Cerebellar nuclear complex (tissue), 1 donor: ENCODE data around the gene RNF31.

Source experiments
- DNase-seq, 2 experiments: peaks; one replicate each; lab custom pipeline; 2025; lab: John Stamatoyannopoulos, UW

The RNF31 gene

DNA sequence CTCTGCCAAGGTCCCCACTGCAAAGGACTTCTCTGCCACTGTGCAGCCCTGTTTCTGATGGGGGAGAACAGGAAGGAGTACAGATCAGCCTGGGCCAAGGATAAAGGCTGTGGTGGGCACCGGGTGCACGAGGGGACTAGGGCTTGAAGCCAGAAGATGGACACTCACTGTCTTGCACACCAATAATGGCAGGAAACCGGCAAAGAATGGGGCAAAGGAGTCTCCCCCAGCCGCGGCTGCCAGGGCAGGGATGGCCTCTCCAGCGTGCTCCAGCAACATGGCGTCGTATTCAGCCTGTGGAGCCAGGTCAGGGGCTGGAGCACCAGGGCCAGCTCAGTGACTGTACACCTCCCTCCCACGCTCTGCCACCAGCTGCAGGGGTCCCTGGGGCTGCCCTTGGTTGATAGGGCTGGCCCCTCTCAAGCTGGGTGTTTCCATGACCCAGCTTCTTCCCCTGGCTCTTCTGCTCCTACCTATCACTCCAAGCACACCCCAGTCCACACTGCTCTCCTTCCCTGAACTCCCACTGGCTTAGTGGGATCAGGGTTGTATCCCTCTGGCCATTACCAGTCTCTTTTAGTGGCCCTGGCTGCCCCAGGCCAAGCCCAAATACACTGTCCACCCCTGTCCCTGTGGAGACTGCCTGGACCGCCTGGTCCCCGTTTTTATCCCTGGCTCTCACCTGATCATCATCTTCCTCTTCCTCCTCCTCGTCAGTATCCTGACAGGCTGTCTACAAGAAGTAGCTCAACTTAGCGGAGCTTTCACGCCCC lies 35.0 kb downstream of the RNF31 start:
- DNase-seq = no peak

DNA sequence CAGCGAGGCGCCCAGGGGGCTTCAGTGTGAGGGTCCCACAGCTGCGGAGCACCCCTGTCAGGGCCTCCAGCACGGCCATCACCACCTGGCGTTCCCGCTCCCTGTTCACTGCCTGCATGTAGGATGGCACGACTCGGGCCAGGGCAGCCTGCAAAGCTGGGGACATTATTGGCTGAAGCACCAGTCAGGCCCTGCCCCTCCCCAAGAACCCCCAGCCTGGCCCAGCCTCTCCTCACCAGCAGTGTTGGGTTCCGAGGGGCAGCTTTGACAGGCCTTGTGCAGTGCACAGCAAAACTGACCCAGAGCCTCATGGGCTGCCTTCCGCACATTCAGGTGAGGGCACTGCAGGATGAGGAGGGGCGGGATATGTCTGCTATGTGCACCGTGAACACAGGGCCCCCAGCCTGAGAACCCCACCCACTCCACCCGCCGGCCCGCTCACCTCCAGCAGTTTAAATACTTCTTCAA lies 35.8 kb downstream of the RNF31 start:
- no peak for DNase-seq

DNA sequence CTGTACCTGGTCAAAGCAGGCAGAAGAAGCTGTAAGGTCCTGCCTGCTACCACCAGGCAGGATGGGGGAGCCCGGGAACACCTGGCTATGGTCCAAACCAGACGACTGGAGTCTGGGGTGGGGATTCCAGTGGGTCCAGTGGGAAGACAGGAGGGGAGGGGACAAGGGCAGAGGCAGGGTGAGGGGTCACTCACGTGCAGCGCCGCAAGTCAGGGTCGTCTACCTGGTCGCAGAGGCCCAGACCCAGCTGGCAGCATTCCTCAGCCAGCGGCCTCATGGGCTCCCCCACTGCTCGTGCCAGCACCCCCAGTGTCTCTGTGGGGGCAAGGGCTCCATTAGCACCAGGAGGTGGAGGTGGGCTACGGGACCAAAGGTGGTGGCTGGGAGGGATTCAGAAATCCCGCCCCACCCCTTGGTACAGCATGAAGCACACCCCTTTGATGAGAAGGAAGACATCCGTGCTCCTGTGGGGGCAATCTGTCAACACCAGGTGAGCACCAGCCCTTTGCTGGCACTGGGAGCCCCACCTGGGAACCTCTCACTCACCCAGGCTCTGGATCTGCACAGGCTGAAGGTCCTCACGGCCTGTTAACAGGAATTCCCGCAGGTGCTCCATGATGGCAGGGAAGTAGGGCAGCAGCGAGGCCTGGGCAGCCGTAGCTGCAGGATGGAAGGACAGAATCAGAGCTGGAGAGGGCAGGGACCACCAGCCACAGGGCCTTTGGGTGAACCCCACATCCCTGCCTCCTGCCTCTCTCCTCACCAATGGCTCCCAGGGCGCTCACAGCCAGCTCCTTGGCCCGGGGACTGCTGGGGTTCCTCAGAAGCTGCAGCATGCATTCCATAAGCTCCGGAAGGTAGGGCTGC lies 37.0 kb downstream of the RNF31 start:
- no peak for DNase-seq

DNA sequence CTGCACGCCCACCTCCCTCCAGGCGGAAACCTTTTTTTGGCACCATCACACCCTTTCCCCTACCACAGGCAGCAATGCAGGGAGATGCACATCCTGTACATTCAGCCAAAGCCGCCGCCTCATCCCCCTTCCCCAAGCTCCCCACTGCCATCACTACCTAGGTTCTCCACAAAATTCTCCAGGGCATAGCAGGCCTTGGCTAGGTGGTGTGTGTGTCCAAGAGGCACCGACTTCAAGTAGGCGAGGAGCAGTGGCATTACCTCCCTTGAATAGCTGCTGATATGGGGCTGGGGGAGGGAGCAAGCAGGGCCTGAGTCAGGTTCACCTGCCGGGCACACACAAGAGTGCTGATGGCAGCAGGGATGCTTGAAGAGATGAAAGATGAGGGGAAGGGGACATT lies 37.7 kb downstream of the RNF31 start:
- DNase-seq = no peak

DNA sequence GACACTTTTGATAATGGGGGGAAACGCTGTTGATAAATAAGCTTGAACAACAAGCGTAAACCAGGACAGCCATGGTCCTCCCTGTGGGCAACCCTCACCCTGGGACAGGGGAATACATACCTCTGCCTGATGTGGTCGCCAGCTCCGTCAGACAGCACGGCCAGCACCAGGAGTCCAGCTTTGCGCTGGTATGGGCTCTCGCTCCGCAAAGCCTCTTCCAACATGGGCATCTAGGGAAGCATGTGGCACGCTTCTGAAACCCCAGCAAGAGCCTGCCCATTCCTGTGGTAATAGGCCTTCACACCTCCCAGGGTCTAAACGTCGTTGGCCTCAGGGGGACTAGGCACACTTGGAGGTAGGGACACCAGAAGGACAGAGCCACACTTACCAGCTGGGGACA lies 38.4 kb downstream of the RNF31 start:
- DNase-seq = no peak

DNA sequence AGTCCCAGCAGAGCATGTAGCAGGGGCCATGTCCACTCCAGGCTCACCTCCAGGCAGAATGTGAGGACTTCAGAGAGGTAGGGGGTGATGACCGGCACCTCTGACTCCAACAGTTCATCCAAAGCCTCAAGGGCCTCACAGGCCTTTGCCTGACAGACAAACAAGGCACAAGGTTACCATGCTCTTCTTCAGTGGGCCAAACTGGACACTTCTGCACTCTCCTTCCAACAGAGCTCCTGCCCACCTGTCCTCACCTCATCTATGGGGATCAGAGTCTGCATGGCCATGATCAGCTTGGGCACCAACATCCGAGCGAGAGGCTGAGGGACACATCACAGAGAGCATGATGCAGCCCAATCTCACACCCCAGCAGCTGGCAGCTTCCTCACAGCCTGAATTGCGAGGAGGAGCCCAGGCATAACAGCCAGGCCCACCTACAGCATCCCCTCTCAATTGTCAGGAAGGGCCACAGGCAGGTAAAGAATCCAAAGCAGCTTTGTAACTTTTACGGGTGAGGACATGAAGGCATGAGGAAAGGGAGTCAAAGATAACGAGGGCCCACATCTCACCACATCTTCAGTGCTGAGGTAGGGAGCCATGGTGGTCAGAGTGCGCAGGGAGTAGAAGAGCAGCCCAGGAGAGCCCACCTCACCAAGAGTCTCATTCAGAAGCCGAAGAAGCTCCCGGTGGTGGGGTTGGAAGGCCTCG lies 39.7 kb downstream of the RNF31 start:
- no peak for DNase-seq

DNA sequence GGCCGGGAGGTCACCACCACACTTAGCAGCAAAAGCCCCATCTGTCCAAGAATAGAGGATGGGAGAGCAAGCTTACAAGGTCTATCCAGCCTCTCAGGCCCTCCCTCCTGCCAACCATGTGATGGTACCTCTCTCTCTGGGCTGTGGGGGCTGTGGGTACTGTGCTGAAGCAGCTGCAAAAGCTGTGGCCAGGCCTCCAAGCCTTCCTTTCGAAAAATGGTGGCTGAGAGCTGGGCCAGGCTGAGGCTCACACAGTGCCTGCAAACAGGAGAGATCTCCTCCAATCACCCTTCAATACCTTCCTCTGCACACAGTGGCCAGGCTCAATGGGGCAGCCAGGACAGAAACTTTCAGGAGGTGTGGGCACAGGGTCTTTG lies 40.2 kb downstream of the RNF31 start:
- no peak for DNase-seq

DNA sequence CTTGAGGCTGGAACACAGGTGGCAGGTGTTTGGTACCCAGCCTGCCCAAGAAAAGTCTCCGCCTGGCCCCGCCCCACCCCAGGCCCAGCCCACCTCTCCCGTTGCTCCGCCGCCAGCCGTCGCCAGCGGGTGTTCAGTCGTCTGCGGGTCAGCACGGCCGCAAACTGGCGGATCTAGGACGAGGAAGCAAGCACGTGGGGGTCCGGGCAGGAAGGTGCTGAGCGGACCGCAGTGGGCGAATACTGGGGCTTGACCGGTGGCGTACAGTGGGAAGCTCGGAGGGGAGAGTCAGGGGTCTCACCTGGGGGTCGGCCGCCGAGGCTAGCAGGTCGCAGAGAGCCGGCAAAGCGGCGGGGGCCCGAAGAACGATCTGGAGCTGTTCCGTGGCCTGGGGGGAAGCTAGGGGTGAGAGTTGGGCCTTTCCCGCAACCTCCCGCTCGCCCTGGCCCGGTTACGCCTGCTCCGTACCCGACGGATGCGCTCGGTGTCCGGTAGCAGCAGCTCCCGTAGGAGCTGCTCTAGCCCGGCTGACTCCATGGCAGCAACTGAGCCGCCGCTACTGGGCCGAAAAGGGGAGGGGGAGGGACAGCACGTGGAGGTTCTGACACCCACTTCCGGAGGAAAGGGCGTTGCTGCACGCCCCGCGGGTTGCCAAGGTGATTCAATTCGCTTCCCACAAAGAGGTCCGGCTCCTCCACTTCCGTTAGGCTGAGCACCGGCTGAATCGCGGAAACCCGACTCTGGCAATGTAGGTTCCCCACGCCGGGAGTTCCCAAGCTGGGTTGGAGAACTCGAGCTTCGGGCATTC lies 41.2 kb downstream of the RNF31 start, which contains the start of gene IPO4:
IPO4 (minus strand) TSS at position 566 of the 808 bp plus-strand sequence; CDS start at position 537, 29 bp downstream.
- peak; percentile 35 to 40 for DNase-seq

DNA sequence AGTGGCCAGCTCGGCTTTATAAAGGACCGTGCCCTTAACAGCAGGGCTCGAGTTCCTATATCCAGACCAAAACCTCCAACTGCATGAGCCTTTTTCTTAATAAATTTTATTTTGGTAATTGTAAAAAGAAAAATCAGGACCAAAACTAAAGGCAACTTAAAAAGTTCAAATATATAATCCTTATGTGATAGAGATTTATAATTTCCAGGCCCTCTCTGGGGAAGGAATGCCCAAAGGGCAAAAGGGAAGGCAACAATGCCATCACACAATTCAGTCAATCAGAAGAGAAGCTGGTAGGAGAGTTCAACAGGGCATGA lies 41.7 kb downstream of the RNF31 start:
- DNase-seq = no peak

DNA sequence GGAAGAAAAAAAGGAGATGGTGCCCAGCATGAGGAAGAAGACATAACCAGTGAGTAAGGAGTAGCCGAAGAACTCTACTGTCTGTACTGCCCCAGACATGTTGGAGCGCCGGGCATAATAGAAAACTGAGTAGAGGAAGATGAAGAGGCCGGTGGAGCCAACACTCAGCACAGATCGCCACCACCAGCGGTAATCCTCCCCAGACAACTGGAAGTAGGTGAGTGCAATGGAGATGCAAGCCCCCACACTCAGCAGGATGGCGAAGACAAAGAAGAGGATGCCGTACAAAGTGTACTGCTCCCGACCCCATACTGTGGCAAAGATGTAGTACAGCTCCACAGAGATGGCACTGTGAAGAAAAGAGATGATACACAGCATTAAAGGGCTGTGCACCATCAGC lies 42.2 kb downstream of the RNF31 start:
- DNase-seq = no peak

DNA sequence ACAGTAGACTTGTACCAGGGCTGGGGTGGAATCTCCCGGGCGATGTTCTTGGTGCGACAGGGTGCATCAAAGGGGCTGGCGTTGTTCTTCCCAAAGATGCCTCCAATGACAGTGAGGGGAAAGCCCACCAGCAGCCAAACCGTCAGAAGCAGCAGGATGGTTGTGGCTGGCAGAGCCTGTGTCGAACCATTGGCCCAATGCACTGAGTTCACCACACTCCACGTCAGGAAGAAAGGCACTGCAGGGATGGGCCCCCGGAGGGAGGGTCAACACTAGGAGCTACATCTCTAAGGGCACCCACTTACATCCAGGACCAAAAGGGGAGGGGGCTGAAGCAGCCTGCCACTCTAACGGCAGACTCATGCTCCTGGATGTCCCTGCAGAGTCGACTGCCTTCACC lies 43.1 kb downstream of the RNF31 start:
- DNase-seq = no peak

DNA sequence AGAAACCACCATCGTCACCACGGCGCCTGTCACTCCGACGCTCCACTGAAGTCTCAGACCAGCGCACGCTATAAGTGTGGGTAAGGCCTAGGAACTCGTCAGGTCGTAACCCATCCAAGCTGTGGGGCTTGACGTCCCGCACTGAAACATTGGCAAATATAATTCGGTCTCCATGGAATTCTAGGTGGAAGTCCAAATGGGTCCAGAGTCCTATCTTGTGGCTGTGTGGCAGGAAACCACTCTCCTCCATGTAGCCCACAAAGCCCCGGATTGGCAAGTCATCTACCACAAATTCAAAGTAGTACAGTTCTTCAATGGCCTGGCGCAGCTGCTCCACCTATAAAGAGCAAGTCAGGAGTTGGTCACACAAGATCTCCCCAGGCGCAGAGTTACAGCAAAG lies 45.6 kb downstream of the RNF31 start:
- DNase-seq = no peak

DNA sequence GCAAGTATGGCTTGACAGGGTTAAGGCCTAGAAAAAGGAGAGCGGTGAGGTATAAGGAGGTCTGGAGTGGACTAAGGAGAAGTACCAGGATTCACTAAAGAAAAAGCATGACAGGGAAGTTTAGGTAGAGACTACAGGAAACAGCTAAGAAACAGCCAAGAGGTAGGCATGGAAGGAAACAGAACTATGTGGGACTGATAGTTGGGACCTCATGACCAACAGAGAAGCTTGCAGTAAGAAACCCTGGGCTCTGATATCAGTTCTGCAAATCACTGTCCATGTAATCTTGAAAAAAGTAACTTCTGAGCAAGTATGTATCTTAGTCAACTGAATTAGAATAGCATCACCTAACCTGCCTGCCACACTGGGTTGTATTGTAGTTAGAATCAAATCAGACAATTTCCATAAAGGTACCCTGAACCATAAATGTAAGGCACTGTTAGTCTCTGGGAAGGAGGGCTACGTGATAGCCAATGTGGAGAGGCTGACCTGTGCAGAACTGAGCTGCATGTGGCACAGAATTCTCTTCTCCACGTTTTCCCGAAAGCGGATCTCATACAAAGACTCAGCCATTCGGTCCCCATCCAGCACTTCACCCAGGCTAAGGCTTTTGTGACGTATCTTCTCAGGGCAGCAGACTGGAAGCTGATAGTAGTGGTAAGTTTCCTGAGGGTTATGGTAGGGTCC lies 47.0 kb downstream of the RNF31 start:
- DNase-seq = no peak

DNA sequence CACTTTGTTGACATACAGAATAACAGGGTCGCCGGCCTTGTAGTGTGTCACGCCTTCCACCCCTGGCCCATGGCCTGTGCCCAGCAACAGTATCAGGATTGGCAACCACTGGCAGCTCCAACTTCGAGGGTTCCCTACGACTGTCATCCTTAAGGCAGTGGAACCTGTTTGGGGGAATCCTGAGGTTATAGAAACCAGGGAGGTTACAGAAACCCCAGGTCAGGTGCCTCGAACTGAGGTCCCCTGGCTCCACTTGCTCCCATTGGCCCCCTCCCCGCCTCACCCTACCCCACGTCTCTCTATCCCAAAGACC lies 47.5 kb downstream of the RNF31 start:
- no peak for DNase-seq

DNA sequence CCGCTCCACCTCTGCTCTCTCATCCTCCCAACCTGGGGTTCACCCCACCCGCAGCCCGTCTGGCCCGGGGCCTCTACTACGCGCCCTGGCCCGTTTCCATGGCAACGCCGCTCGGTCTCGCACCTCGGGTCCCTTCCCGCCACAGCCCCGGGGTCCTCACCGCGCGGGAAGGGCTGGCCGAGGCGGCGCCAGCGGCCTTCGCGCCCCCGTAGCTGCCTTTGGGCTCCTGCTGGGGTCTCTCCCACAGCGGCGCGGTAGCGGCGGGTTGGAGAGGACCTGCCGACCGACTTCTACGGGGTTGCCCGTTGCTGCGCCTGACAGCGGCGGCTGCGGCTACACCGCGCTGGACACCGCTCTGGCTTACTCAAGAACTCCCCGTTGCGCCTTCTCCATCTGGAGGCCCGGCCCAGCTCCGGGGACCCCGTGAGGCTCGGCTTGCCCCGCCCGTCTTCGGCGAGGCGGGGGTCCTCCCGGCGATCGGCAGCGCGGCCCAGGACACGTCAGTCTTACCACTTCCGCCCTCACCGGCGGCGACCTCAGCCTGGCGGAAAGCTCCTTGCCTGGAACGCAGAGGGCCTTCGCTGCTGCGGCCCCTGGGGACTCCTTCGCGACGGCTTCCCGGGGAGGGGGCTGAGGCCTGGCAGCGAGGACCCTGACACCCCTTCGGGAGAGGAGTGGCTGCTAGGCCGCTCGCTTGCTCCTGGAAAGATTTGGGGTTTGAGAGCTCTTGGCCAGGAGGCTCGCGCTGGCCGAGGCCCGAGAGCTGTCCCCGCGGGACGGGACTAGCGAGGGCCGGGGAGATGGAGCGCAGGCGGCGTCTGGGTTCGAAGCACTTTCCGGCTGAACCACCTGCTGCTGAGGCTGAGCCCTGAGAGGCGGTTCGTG lies 48.1 kb downstream of the RNF31 start, which contains the start of gene TM9SF1:
TM9SF1 (minus strand) TSS at position 256 of the 885 bp plus-strand sequence. CDS start 422 bp downstream, outside the sequence.
- peak in 1 of 2 experiments; percentile 38 for DNase-seq

DNA sequence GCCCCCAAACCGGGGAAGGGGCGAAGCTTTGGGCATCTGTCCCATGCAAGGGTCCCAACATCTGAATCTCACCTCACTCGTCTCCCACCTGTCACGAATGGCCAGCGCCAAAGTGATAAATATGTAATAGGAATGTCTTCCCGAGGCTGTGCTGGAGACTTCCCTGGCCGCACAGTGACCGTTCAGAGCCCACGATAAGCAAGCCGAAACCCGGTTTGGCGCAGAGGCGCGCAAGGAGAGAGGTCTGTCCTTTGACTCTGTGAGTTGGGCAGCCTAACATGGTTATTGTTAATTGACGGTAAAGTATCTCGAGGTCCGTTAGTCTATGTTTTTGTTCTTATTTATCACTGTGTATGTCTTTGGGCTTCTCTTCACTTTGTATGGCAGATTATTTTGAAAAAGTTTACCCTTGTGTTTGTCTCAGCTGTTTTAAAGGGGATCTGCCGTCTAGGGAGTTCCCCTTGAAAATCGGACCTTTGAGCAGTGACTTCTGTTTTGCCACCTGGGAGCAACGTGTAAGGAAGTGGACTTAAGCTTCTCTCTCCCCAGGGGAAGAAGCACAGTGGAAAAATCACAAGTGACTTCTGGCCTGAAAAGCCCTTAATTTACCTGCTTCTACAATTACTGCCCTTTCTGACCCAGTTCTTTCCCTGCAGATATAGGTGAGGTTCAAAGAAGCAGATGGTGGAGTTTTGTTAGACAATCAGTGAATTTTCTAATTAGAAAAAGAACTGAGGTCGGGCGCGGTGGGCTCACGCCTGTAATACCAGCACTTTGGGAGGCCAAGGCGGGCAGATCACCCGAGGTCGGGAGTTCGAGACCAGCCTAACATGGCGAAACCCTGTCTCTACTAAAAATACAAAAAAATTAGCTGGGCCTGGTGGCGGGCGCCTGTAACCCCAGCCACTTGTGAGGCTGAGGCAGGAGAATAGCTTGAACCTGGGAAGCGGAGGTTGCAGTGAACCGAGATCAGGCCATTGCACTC lies 49.1 kb downstream of the RNF31 start:
- no peak for DNase-seq

DNA sequence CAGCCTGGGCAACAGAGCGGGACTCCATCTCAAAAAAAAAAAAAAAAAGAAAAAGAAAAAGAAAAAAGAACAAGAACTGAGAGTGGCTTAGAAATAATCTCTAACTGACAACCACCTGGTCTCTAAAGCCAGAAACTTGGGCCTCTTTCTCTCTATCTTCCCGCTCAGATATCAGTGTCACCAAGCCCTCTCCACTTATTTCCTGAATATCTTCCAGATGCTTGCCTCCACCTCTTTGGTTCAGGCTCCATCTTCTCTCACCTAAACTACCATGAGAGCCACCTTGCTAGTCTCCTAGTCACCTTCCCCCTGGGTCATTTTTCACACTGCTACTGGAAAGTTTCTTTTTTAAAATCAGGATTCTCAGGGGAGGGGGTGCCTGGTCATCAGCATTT lies 49.8 kb downstream of the RNF31 start:
- DNase-seq = no peak

DNA sequence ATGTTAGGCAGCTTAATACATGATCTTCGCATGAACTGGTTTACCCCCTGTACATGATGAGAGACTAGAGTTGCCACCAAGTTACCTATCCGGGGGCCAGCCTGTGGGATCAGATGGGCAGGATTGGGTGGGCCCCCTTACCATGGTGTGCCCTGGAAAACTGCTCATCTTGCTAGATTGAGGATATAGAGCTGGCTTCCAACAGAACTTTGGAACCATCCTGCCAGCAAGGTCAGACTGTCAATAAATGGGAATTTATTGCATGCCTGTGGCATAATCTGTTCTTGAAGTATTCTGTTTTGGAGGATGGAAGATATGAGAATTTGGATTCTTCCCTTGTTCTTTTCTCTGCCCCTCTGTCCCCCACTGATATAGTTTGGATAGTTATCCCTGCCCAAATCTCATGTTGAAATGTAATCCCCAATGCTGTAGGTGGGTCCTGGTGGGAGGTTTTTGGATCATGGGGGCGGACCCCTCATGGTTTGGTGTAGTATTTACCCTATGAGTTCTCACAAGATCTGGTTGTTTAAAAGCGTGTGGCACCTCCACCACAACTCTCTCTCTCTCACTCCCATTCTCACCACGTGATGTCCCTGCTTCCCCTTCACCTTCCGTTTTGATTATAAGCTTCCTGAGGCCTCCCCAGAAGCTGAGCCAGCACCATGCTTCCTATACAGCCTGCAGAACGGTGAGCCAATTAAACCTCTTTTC lies 51.7 kb downstream of the RNF31 start:
- DNase-seq = no peak
